GM12878 (cell line): ENCODE data around the gene SF3B6. TPM values are rescaled to one million over a fixed set of nuclear protein-coding genes. Genes with fewer than 3 reads are reported as not detected.
A peak's percentile ranks its signal among the peaks of the same experiment; 100 is the strongest.

ENCODE experiments used
- BCLAF1 ChIP-seq: fragments of 450-650 bp; IDR thresholded peaks from 2 replicates; pipeline ENCODE4 v1.6.1; 2017; ENCODE audit warnings: antibody characterized with exemption, mild to moderate bottlenecking, moderate library complexity
- BMI1 ChIP-seq: fragments of 450-650 bp; IDR thresholded peaks from 2 replicates; pipeline ENCODE4 v1.6.1; 2016; ENCODE audit warnings: mild to moderate bottlenecking, moderate library complexity, borderline replicate concordance
- BRCA1 ChIP-seq: IDR thresholded peaks from 2 replicates; pipeline ENCODE4 v1.6.1; 2011; ENCODE audit warnings: low read depth, low read length, improper control_type of control experiment
- CBFB ChIP-seq: IDR thresholded peaks from 2 replicates; pipeline ENCODE4 v1.6.1; 2016; ENCODE audit warnings: antibody characterized with exemption, low read depth
- CHD1 ChIP-seq: IDR thresholded peaks from 2 replicates; pipeline ENCODE4 v1.6.1; 2012; ENCODE audit warnings: low read depth, low read length, improper control_type of control experiment
- ELK1 ChIP-seq: IDR thresholded peaks from 2 replicates; pipeline ENCODE4 v1.6.1; 2012; ENCODE audit warnings: low read depth, low read length, improper control_type of control experiment
- ETV6 ChIP-seq, 2 experiments: fragments of 450-650 bp in 1 of 2; IDR thresholded peaks in 1 of 2; conservative IDR thresholded peaks in 1 of 2; 2 replicates each; pipeline ENCODE4 v1.6.1; 2014; ENCODE audit warnings: antibody characterized with exemption in 1 of 2, borderline replicate concordance in 1 of 2, low read depth in 1 of 2, mild to moderate bottlenecking in 1 of 2, moderate library complexity in 1 of 2
- FOXM1 ChIP-seq: IDR thresholded peaks from 2 replicates; pipeline ENCODE4 v1.6.1; 2012; ENCODE audit warnings: low read depth, mild to moderate bottlenecking, inconsistent platforms, low read length, moderate library complexity
- IRF4 ChIP-seq: IDR thresholded peaks from 2 replicates; pipeline ENCODE4 v1.6.1; 2011; ENCODE audit warnings: low read depth, low read length
- POLR2AphosphoS5 ChIP-seq: IDR thresholded peaks from 2 replicates; pipeline ENCODE4 v1.6.1; 2011; ENCODE audit warnings: mild to moderate bottlenecking, low read length, inconsistent platforms
- POU2F2 ChIP-seq: IDR thresholded peaks from 3 replicates; pipeline ENCODE4 v1.6.1; 2011; ENCODE audit warnings: low read depth, mild to moderate bottlenecking, low read length, borderline replicate concordance
- RELA ChIP-seq: fragments of 450-650 bp; IDR thresholded peaks from 2 replicates; pipeline ENCODE4 v1.8.0; 2014; ENCODE audit warnings: borderline replicate concordance; ENCODE audit not compliant: partially characterized antibody
- SMAD1 ChIP-seq: fragments of 450-650 bp; IDR thresholded peaks from 2 replicates; pipeline ENCODE4 v1.6.1; 2018; ENCODE audit warnings: mild to moderate bottlenecking, low read depth; ENCODE audit not compliant: partially characterized antibody
- STAT1 ChIP-seq: fragments of 450-650 bp; conservative IDR thresholded peaks from 2 replicates; pipeline ENCODE4 v1.6.1; 2014; ENCODE audit warnings: antibody characterized with exemption, mild to moderate bottlenecking
- TCF12 ChIP-seq: IDR thresholded peaks from 2 replicates; pipeline ENCODE4 v1.6.1; 2011; ENCODE audit warnings: low read depth, mild to moderate bottlenecking, low read length
- TCF7 ChIP-seq: IDR thresholded peaks from 2 replicates; pipeline ENCODE4 v1.6.1; 2014; ENCODE audit warnings: antibody characterized with exemption, borderline replicate concordance
- ZBTB40 ChIP-seq: fragments of 450-650 bp; IDR thresholded peaks from 2 replicates; pipeline ENCODE4 v1.6.1; 2016; ENCODE audit warnings: mild to moderate bottlenecking, moderate library complexity, borderline replicate concordance
- ZNF217 ChIP-seq: fragments of 450-650 bp; IDR thresholded peaks from 2 replicates; pipeline ENCODE4 v1.6.1; 2017; ENCODE audit warnings: antibody characterized with exemption, mild to moderate bottlenecking
- polyA plus RNA-seq, 11 experiments: library from polyadenylated mRNA; depleted of rRNA in 4 of 11; unstranded in 6 of 11; stranded (reverse) in 5 of 11; fragments of >200 nt; fragmentation: Nextera tagmentation in 4 of 11; fragmentation: Illumina TruSeq in 1 of 11; extraction: Ambion mirVana in 4 of 11; extraction: Trizol in 1 of 11; gene quantifications; 1 replicate in 1 of 11; 2 replicates in 10 of 11; pipeline versions ENCODE4 v1.2.1 to v1.2.3, GENCODE V29; 2011 to 2016; ENCODE audit warnings: inconsistent platforms in 2 of 11, missing spikeins in 2 of 11, low read depth in 1 of 11
- total RNA-seq, 4 experiments: library from RNA; depleted of rRNA in 3 of 4; stranded (reverse); fragments of >200 nt in 3 of 4; fragmentation: Illumina TruSeq in 1 of 4; extraction: Trizol in 1 of 4; gene quantifications; 2 replicates each; pipeline versions ENCODE4 v1.2.1 to v1.2.3, GENCODE V29; 2013 to 2021

SF3B6 gene
- total and polyA plus RNA-seq, 10 of the 15 experiments (the other 5 are each of a cell fraction or from before 2014, with no cell fraction given), result 118 to 584 (median 270) TPM

GRCh38 chr2:24075915-24076848 lies at the start of gene SF3B6 (continued):
- peak; percentile 99 for TF ChIP-seq ZBTB40
- peak; percentile 100 for TF ChIP-seq ELK1
- no peak for TF ChIP-seq TCF12
- TF ChIP-seq BMI1, result no peak
- TF ChIP-seq BCLAF1, result no peak
- TF ChIP-seq ETV6 (conservative IDR thresholded peaks at IDR 0.05 in 1 of 2, IDR thresholded peaks at IDR 0.05 in 1 of 2; ENCODE audit: borderline replicate concordance in 1 of 2, low read depth in 1 of 2), result no peak
- peak; percentile 95 for TF ChIP-seq RELA
- no peak for TF ChIP-seq ZNF217
- peak; percentile 97 for TF ChIP-seq STAT1
- TF ChIP-seq TCF7, result peak; percentile 74; the same call in 1 of the 2 replicates
- TF ChIP-seq IRF4, result peak; percentile 71; the same call in 1 of the 2 replicates
- peak; percentile 72 for TF ChIP-seq SMAD1
- peak; percentile 95 for TF ChIP-seq POLR2AphosphoS5
- no peak for TF ChIP-seq BRCA1
- TF ChIP-seq CHD1, result 0 out of 2 replicates have a peak, but pooled peaks have one; percentile 39
- TF ChIP-seq CBFB, result peak; percentile 78; the same call in 1 of the 2 replicates
- peak; percentile 66; the same call in 1 of the 2 replicates for TF ChIP-seq FOXM1
- peak; percentile 89; the same call in 1 of the 3 replicates for TF ChIP-seq POU2F2
